ENCODE results near the gene RASSF6. TPM values are rescaled to one million over a fixed set of nuclear protein-coding genes. Genes with fewer than 3 reads are reported as not detected.

RASSF6 gene
- total RNA-seq, 2 donors from 2014 or later: not detected

DNA sequence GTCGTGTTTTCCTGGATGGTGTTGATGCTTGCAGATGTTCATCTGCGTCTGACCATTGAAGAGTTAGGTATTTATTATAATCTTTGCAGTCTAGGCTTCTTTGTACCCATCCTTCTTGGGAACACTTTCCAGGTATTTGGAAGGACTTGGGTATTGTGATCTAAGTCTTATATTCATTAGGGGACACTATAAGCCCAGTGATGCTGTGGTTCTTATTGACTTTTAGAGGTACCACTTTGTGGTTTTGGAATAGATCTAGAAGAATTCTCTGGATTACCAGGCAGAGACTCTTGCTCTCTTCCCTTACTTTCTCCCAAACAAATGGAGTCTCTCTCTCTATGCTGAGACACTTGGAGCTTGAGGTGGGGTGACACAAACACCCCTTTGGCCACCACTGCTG is 97.1 kb downstream of the RASSF6 start:
- Histone ChIP-seq H3K4me3 (no peak overlapping the region), H3K27ac (no peak overlapping the region), H3K27me3 (no peaks in the 10 kb centered on the region), H3K36me3 (no peaks in the 10 kb centered on the region), H3K9me3 (no peaks in the 10 kb centered on the region), H3K4me1 (no peaks in the 10 kb centered on the region)
- no peak for DNase-seq (ENCODE audit: low spot score)
- TF ChIP-seq, protein P1, sequence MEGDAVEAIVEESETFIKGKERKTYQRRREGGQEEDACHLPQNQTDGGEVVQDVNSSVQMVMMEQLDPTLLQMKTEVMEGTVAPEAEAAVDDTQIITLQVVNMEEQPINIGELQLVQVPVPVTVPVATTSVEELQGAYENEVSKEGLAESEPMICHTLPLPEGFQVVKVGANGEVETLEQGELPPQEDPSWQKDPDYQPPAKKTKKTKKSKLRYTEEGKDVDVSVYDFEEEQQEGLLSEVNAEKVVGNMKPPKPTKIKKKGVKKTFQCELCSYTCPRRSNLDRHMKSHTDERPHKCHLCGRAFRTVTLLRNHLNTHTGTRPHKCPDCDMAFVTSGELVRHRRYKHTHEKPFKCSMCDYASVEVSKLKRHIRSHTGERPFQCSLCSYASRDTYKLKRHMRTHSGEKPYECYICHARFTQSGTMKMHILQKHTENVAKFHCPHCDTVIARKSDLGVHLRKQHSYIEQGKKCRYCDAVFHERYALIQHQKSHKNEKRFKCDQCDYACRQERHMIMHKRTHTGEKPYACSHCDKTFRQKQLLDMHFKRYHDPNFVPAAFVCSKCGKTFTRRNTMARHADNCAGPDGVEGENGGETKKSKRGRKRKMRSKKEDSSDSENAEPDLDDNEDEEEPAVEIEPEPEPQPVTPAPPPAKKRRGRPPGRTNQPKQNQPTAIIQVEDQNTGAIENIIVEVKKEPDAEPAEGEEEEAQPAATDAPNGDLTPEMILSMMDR (IDR thresholded peaks at IDR 0.05): no peak

Other genes starting within 250 kb of the RASSF6 start
- under 1 TPM in 1 of 2 donors, not detected in 1; 0.41 TPM for gene ALB, start 216.1 kb downstream of the RASSF6 start, total RNA-seq
- not detected for gene AFP, start 184.2 kb downstream of the RASSF6 start, total RNA-seq
- not detected for gene AFM, start 138.7 kb downstream of the RASSF6 start, total RNA-seq
- gene CXCL8, start 120.1 kb upstream of the RASSF6 start, total RNA-seq: 1 to 10 TPM; 2.6 to 7.9 TPM
- gene CXCL6, start 216.2 kb upstream of the RASSF6 start, total RNA-seq: 1 to 10 TPM in 1 of 2 donors, under 1 TPM in 1; 0.44 to 2.4 TPM
- gene PF4V1, start 232.9 kb upstream of the RASSF6 start, total RNA-seq: not detected
- gene CXCL1, start 249.0 kb upstream of the RASSF6 start, total RNA-seq: 1 to 10 TPM; 6.9 to 8.5 TPM

Data from right atrium auricular region (tissue), 2 donors.